Activated naive CD4-positive, alpha-beta T cell (primary cell): ENCODE results near the gene ST6GALNAC2.
"Not testable (repeated sequence)": the region's sequence is repeated elsewhere in the genome, so short reads cannot be mapped to it uniquely, and the experiment has no call there.

Experiments
- DNase-seq, 4 experiments: peaks; one replicate each; lab custom pipeline; 2025; lab: John Stamatoyannopoulos, UW

ST6GALNAC2 gene

GRCh38 chr17:76570457-76570856 is 15.2 kb downstream of the ST6GALNAC2 start:
- no peak for DNase-seq

DNA sequence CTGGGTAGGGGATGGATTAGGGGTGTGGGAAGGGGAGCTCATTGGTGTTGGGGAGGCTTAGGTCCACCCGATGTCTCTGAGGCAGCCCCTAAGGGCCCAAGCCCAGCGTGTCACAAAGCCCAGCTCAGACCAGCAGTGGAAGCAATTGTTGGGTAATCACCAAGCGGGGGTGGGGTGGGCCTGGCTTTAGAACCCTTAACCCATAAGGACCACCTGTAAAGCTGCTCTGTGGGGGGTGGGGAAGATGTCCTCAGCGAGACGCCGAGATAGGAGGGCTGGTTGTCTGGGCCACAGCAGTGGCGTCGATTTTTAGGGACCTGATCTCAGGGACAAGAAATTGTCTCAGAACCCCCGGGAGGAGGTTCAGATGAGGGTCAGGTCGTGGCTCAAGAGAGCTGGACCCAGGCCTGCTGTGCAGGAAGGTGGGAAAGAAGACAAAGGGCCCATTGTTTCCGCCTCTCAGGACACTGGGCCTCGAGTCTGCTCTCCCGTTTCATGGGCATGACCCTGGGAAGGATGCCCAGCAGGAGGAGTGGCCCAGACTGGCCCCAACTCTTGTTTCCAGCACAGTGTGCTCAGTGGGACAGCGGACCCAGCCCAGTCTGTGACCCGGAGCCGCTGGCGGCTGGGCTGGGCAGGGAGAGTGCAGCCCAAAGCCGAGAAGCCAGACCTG is 15.9 kb downstream of the ST6GALNAC2 start:
- DNase-seq = no peak

GRCh38 chr17:76568811-76569221 is 16.8 kb downstream of the ST6GALNAC2 start:
- no peak for DNase-seq

DNA sequence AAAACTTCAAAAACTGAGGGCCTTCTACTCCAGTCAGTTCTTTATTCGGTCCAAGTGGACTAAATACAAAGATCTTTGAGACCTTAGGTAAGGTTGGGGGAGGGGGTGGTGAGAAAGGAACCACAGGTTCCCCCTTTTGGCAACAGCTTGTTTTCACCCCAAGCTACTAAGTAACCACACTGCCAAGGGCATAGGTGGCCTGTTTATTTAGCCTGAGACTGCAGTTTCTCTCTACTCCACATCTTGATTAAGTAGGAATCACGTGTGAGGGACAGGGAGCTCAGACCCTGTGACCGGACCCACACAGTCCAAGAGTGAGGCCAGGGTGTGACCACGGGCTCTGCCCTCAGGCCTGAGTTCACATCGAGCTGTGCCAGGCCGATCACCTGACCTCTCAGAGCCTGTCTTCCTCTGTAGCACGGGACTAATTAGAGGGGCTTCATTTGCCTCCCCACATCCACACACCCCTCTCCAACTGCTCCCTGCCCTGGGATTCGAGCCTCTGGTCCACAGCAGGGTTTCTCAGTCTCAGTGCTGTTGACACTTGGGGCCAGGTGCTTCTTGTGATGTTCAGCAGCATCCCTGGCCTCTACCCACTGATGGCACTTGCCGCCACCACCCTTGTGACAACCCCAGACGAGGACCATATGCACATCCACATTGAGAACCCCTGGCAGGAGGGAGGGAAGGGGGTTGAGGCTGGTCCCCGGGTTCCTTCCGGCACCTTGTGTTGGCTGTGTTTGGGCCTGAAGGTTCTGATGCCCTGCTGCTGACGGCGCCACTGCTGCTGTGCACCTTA is 17.8 kb downstream of the ST6GALNAC2 start:
- DNase-seq = no peak

- no peak for DNase-seq
Measured at GRCh38 chr17:76566988-76567431, 18.6 kb downstream of the ST6GALNAC2 start.

- DNase-seq = no peak
Measured at GRCh38 chr17:76566613-76566943, 19.1 kb downstream of the ST6GALNAC2 start.

- DNase-seq = no peak
Measured at GRCh38 chr17:76565728-76566612, 19.7 kb downstream of the ST6GALNAC2 start.

DNA sequence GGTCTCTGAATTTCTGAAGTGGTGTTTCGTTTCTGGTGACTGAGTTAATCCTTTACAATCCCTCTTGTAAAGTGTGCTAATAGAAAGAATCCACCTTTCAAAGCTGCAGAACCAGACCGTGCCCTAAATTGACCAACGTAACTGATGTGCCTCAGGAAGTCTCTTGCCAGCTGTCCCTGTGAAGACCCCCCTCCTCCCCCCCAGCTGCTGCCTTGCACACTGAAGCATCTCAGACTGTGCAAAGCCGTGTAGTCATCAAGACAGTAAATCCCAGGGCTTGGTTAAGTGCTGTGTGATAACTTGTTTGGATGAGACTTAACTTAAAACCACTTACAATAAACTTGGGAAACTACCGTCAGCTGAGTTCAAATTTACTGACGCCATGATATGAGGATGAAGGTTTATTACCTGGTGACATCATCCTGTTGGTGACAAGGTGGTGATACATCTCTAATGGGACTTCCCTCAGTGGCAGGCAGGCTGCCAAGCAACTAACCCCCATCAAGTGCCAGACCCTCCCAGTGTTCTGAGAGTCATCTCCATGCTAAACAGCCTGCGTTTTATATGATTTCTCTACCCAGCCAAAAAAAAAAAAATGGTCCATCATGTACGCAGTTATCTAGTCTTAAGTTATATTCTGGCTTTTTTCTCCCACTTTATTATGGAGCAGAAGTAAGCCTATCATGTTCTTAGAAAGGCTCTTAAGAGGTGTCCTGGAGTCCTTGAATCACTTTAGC is 20.5 kb downstream of the ST6GALNAC2 start:
- DNase-seq = not testable (repeated sequence)

DNA sequence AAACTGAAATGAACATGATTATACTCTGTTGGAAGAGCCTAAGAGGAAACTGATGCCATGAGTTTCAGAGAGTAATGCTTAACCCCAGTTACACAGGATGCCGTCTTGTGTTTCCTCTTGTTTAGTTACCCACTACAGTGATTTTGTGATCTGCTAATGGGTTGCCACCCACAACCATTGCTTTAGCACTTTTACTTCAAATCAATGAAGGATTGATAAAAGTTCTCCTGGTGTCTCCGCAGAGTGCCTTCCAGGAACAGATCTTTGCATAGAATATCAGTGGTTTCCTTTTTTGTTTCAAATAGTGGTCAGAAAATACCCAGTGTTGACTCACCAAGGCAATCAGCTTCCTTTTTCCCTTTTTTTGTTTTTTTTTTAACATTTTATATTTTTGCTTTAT is 22.3 kb downstream of the ST6GALNAC2 start:
- DNase-seq = not testable (repeated sequence)

- DNase-seq = no peak
Measured at GRCh38 chr17:76562734-76563148, 22.9 kb downstream of the ST6GALNAC2 start.

DNA sequence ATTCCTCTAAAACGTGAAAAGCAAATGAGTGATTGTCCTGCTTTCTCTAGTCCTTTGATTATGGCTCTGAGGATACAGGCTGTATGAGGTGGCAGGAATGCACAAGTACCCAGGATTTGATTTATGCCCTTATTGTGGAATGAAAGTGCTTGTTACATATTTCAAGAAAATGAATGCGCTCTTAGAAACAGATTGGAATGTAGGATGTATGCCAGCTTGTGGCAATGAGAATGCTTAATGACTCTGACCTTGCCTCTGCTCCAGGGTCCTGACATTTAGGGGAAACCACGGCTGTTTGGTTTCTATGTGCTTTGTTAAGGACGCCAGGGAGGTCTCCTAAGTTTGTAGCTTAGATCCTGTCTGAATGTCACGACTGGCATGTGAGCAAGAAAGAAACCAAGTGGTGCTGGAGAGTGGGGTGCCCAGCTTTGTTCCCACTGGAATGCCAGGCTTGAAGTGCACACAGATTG is 23.8 kb downstream of the ST6GALNAC2 start:
- DNase-seq = no peak

DNA sequence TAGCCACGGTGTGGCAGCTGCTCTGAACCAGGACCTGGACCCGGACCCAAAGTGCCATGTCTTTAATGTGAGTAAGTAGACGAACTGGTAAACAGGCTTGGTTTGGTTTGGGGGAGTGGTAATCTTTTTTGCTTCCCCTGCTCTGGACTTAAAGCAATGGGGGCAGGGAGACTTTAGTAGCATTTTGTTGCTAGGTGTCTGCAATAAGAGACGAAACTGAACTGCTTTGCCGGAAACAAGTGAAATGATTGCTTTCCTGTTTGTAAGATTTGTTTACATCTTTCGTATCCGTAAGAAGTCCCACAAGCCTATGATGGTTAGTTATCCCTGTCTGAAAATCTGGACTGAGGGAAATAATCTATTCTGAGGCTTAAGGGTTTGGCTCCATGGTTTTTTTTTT is 24.3 kb downstream of the ST6GALNAC2 start:
- no peak for DNase-seq

GRCh38 chr17:76560877-76561221 is 24.8 kb downstream of the ST6GALNAC2 start:
- DNase-seq = no peak

- no peak for DNase-seq
Measured at GRCh38 chr17:76560036-76560876, 25.4 kb downstream of the ST6GALNAC2 start.

DNA sequence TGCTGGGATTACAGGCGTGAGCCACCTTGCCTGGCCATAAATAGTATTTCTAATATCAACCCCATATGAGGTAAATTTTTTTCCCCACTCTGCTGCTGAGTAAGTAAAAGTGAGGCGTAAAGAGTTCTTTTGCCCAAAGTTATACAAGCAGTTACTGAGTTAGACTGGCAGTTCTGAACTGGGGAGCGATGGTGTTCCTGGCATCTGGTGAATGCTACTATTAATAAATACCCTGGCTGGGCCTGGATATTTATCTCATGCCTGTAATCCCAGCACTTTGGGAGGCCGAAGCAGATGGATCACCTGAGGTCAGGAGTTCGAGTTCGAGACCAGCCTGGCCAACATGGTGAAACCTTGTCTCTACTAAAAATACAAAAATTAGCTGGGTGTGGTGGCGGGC is 26.2 kb downstream of the ST6GALNAC2 start:
- DNase-seq = not testable (repeated sequence)

DNA sequence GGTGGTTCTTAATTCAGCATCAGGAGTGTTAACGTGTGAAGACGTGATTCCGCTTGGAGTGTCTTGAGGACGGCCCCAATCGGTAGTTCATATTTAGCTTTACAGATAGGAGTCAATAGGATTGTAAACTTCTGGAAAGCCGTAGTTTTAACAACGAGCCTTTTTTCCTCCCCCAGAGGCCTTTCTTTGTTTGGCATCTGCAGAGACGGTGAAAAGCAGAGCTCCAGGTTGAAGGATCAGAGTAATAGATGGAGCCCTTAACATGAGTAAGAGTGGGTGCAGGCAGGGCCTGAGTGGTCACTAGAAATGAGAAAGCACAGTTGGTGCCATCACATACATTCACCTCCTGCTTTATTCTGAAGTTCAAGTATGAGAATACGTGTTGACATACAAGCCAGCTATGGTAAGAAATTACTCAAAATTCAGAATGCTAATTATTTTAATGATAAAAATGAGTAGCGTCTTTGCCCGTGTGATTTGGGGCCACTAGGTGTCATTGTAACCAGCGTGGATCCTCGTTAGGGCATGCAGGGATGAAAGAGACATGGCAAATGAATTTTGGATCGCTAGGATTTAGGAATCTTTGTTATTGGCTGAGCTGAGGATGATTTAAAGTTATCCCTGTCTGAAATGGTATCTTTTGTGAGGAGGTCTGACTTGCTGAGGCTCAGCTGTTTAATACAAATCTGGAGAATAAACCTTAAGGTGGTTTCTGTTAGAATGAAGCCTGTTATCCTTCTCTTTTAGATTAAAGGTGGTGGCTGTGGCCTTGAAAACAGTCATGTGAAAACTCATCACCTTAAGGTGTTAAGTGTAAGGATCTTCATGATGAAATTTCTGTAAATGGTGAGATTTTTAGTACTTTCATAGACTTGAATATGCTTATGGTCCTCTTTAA is 27.2 kb downstream of the ST6GALNAC2 start:
- DNase-seq = no peak

DNA sequence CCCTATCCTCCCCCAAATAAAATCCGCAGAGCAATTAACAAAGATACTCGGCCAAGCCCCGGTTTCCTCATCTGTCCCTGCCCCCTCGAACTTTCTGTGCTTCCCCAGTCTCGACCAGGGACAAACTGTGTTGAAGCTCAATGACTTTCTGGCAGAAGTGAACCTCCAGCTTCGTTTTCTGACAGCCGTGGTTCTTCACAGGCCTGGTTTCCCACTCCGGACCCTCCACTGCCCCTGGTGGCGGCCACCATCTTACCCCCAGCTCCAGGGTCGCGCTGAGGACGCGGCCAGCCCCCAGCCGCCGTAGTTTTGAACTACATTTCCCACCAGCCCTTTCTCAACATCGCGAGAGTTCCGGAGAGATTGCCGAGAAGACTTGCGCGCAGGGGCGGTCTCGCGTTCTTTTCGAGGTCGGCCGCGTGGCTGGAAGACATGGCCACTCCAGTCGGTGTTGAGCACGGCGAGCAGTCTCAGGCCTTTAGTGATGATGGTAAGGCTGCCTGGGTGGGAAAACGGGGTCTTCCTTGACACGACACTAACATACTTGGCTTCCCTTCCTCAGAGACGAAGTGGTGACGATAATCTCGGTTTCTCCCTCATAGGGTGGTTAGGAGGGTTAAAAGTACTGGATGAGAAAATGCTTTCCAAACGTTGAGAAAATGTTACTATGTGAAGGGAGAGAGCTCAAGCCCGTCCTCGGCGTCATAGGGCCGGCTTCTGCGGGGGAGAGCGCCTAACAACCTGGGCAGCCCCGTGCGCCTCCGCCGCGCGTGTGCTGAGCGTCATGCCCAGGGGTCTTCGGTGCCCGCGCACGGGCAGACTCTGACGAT is 28.1 kb downstream of the ST6GALNAC2 start:
- peak; percentile 78 to 85 (median 80) for DNase-seq

- peak in 1 of 4 experiments; percentile 43 for DNase-seq
Measured at GRCh38 chr17:76556765-76557367, 28.8 kb downstream of the ST6GALNAC2 start.
